MM.1S (cell line): Measurements from ENCODE around the gene TNFAIP8.

Experiments
- DNase-seq: peaks from one replicate; pipeline ENCODE4 v3.0.0-alpha.2; 2015
- H2AFZ ChIP-seq: fragments of 300-600 bp; sonication (generic); 2 replicates; pipeline ENCODE4 v1.6.0; 2016; ENCODE audit warnings: antibody characterized with exemption, low read length
- H3F3A ChIP-seq: fragments of 300-600 bp; sonication (generic); 2 replicates; pipeline ENCODE4 v1.6.1; 2016; ENCODE audit warnings: mild to moderate bottlenecking, antibody characterized with exemption, low read length, moderate library complexity, mixed read lengths; ENCODE audit not compliant: insufficient read depth
- H3K27ac ChIP-seq: fragments of 300-600 bp; sonication (generic); 2 replicates; pipeline ENCODE4 v1.5.1; 2016; ENCODE audit warnings: mild to moderate bottlenecking, low read length
- H3K27me3 ChIP-seq: fragments of 300-600 bp; sonication (generic); replicated peaks from 2 replicates; pipeline ENCODE4 v1.6.0; 2016; ENCODE audit warnings: low read length; ENCODE audit not compliant: insufficient read depth
- H3K36me3 ChIP-seq: fragments of 300-600 bp; sonication (generic); replicated peaks from 2 replicates; pipeline ENCODE4 v1.6.1; 2016; ENCODE audit warnings: mild to moderate bottlenecking, low read length, mixed read lengths; ENCODE audit not compliant: insufficient read depth
- H3K4me1 ChIP-seq: fragments of 300-600 bp; sonication (generic); 2 replicates; pipeline ENCODE4 v1.6.1; 2016; ENCODE audit warnings: low read length, mixed read lengths
- H3K4me2 ChIP-seq: fragments of 300-600 bp; sonication (generic); 2 replicates; pipeline ENCODE4 v1.6.0; 2016; ENCODE audit warnings: low read depth, low read length
- H3K4me3 ChIP-seq: fragments of 300-600 bp; sonication (generic); 2 replicates; pipeline ENCODE4 v1.5.1; 2016; ENCODE audit warnings: low read length, mixed read lengths
- H3K79me2 ChIP-seq: fragments of 300-600 bp; sonication (generic); 2 replicates; pipeline ENCODE4 v1.6.1; 2016; ENCODE audit warnings: mixed run types, low read length, mixed read lengths
- H3K9ac ChIP-seq: fragments of 300-600 bp; sonication (generic); 2 replicates; pipeline ENCODE4 v1.6.1; 2016; ENCODE audit warnings: low read length, mixed read lengths
- H3K9me2 ChIP-seq: fragments of 300-600 bp; sonication (generic); replicated peaks from 2 replicates; pipeline ENCODE4 v1.6.1; 2016; ENCODE audit warnings: mild to moderate bottlenecking, low read length, mixed read lengths; ENCODE audit not compliant: insufficient read depth
- H3K9me3 ChIP-seq: fragments of 300-600 bp; sonication (generic); replicated peaks from 2 replicates; pipeline ENCODE4 v1.6.1; 2016; ENCODE audit warnings: mild to moderate bottlenecking, low read length, mixed read lengths; ENCODE audit not compliant: insufficient read depth
- H4K20me1 ChIP-seq: fragments of 300-600 bp; sonication (generic); 2 replicates; pipeline ENCODE4 v1.6.1; 2016; ENCODE audit warnings: mild to moderate bottlenecking, low read length, moderate library complexity, mixed read lengths; ENCODE audit not compliant: insufficient read depth
- EZH2 ChIP-seq: fragments of 300-600 bp; sonication (generic); optimal IDR thresholded peaks from 2 replicates; pipeline ENCODE3; 2017; ENCODE audit warnings: low read depth, mild to moderate bottlenecking, antibody characterized with exemption, low read length, mixed read lengths
- EZH2phosphoT487 ChIP-seq: fragments of 300-600 bp; sonication (generic); IDR thresholded peaks from 2 replicates; pipeline ENCODE4 v1.6.1; 2018; ENCODE audit warnings: antibody characterized with exemption, low read length
- TF ChIP-seq, protein P1 (sequence below): fragments of 300-600 bp; sonication (generic); IDR thresholded peaks from 2 replicates; pipeline ENCODE4 v1.5.1; 2016; ENCODE audit warnings: antibody characterized with exemption, low read length, mixed read lengths

The TNFAIP8 gene

DNA sequence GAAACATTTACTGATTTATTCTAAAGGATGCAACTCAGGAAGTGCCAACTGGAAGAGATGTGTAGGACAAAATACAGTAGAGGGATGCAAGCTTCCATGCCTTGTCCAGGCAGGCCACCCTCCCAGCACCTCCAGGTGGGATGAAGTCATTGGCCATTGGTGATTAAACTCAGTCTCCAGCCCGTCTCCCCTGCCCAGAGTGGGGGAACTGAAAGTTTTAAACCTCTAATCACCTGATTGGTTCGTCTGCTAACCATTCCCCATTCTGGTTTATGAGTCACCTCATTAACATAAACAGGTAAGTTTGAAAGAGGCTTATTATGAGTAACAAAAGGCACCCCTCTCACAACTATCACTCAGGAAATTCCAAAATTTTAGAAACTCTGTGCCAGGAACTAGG lies 8.1 kb downstream of the TNFAIP8 start:
- Histone ChIP-seq H3K9me2 (no peaks in the 10 kb centered on the region), H3K9me3 (no peaks in the 10 kb centered on the region), H3K27ac (no peak overlapping the region), H3K4me2 (no peak overlapping the region), H3K4me1 (peaks cover 44% of the 10 kb centered on the region), H3K9ac (no peak overlapping the region), H3F3A (peaks cover 16% of the 10 kb centered on the region; the same call in 1 of the 2 replicates), H3K4me3 (no peak overlapping the region), H4K20me1 (peaks cover 49% of the 10 kb centered on the region), H2AFZ (no peak overlapping the region), H3K79me2 (peaks cover 99% of the 10 kb centered on the region), H3K36me3 (0 out of 2 replicates have a peak, but pooled peaks cover 2% of the 10 kb centered on the region), H3K27me3 (no peaks in the 10 kb centered on the region)
- TF ChIP-seq, protein P1, sequence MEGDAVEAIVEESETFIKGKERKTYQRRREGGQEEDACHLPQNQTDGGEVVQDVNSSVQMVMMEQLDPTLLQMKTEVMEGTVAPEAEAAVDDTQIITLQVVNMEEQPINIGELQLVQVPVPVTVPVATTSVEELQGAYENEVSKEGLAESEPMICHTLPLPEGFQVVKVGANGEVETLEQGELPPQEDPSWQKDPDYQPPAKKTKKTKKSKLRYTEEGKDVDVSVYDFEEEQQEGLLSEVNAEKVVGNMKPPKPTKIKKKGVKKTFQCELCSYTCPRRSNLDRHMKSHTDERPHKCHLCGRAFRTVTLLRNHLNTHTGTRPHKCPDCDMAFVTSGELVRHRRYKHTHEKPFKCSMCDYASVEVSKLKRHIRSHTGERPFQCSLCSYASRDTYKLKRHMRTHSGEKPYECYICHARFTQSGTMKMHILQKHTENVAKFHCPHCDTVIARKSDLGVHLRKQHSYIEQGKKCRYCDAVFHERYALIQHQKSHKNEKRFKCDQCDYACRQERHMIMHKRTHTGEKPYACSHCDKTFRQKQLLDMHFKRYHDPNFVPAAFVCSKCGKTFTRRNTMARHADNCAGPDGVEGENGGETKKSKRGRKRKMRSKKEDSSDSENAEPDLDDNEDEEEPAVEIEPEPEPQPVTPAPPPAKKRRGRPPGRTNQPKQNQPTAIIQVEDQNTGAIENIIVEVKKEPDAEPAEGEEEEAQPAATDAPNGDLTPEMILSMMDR = no peak
- no peak for TF ChIP-seq EZH2
- no peak for TF ChIP-seq EZH2phosphoT487
- no peak for DNase-seq

DNA sequence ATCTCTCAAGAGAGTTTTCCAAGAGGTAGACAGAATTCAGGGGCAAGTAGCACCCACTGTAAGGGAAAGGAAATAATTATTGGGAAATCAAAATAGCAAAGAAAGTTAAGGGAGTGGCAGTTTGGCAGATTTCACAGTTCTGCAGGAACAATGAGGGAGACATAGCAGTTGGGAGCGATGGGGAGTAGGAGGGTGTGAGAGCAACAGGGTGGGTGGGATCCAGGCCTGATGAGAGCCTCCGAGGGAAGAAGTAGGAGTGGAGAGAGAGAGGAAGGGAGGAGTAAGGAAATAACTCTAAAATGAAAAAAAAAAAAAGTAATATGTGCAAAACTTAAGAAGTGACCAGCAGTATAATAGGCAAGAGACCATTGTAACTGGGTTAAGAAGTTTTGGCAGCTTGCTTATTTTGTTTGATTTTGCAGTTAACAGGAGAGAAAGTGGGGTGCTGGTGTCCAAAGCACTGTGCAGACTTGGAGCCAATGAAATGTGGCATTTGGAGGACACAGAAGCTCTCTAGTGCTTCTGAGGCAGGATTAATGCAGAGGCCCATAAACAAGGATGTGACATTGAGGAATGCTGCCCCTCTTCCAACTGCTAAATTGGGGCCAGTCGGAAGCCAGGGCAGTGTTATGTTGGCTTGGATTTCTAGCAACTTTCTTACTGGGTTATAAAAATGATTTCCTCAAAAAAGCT lies 10.2 kb downstream of the TNFAIP8 start:
- TF ChIP-seq EZH2 (no peak), EZH2phosphoT487 (no peak)
- TF ChIP-seq, protein P1 = no peak
- Histone ChIP-seq H3K79me2 (peaks cover 99% of the 10 kb centered on the region), H4K20me1 (peaks cover 29% of the 10 kb centered on the region; the same call in 1 of the 2 replicates), H3K9me2 (no peaks in the 10 kb centered on the region), H3K27me3 (no peaks in the 10 kb centered on the region), H2AFZ (no peak overlapping the region), H3K4me1 (peaks cover 50% of the 10 kb centered on the region), H3K4me2 (peak overlapping the region; percentile 67; the same call in 1 of the 2 replicates), H3F3A (peaks cover 16% of the 10 kb centered on the region; the same call in 1 of the 2 replicates), H3K9me3 (no peaks in the 10 kb centered on the region), H3K27ac (peak overlapping the region; percentile 44; the same call in 1 of the 2 replicates), H3K36me3 (no peaks in the 10 kb centered on the region; the same call in 1 of the 2 replicates), H3K9ac (no peak overlapping the region), H3K4me3 (no peak overlapping the region)
- DNase-seq = no peak

DNA sequence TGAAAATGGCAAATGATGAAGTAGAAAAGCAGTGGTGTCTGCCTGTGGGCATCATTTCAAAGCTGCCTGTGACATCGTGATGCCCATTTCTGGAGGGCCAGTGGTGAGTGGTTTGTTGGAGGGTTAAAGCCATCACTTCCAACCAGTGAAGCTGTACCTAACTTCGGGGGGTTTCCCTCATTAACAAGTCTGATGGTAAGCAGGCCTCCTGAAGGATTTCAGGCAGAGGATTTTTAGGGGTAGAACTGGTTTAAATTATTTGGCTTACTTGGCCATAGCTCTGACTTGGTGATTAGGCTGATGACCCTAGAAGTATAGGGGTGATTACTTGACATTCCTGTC lies 10.7 kb downstream of the TNFAIP8 start:
- H3K4me1 ChIP-seq = peaks cover 50% of the 10 kb centered on the region
- H3K79me2 ChIP-seq = peaks cover 99% of the 10 kb centered on the region
- peaks cover 4% of the 10 kb centered on the region; the same call in 1 of the 2 replicates for H3K36me3 ChIP-seq
- H3K4me2 ChIP-seq = peak overlapping the region; percentile 67
- H3F3A ChIP-seq = peaks cover 16% of the 10 kb centered on the region; the same call in 1 of the 2 replicates
- TF ChIP-seq EZH2 = no peak
- TF ChIP-seq EZH2phosphoT487 = no peak
- no peak for DNase-seq
- peak overlapping the region; percentile 16; the same call in 1 of the 2 replicates for H3K9ac ChIP-seq
- H3K27me3 ChIP-seq = no peaks in the 10 kb centered on the region
- no peaks in the 10 kb centered on the region for H3K9me3 ChIP-seq
- peaks cover 25% of the 10 kb centered on the region; the same call in 1 of the 2 replicates for H4K20me1 ChIP-seq
- H3K4me3 ChIP-seq = no peak overlapping the region
- no peak overlapping the region for H2AFZ ChIP-seq
- H3K27ac ChIP-seq = peak overlapping the region; percentile 44; the same call in 1 of the 2 replicates
- H3K9me2 ChIP-seq = no peaks in the 10 kb centered on the region
